GM18508 (cell line): ENCODE measurements around the gene RIF1.

Experiments
- ATAC-seq: cut with Tn5 transposase; IDR thresholded peaks from one replicate; pipeline ENCODE4 v1.9.1; 2021; ENCODE audit warnings: moderate number of reproducible peaks; ENCODE audit not compliant: insufficient read depth, unreplicated experiment

RIF1 gene

GRCh38 chr2:151508519-151508918 lies 98.8 kb downstream of the RIF1 start:
- ATAC-seq: no peak

DNA sequence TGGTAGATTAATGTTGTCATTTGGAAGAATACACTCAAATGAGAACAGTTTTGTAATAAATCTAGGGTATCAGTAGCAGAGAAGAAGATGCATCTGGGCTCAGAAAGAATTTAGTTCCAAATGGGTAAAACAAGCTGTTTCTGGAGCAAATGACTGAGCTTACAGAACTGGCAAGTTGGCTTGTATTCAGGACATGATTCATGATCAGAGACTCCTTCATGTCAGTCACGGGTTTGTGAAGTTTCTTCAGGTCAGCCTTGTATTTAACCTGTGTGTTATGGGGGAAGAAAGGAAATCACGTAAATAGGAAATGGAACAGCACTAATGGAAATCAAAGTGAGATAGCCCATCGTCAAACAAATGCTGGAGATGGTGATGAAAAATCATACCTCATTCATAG lies 109.1 kb downstream of the RIF1 start:
- ATAC-seq: no peak

DNA sequence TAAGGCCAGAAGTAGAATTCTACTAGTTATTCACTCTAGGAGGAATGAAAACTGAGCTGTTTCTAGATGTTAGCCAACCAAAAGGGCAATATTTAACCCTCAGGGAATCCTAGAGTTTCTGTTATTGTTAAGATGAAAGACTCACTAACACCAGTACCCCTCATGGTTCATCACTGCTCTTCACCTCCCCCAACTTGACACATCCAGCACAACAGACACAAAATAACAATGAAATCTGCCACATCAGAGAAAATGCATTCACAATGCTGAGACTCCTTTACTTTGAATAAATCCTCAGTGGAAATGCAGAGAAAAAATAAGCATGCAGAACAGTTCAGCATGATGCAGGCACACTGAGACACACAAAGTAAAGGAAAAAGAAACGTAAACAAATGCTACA lies 111.3 kb downstream of the RIF1 start:
- no peak for ATAC-seq

- ATAC-seq: no peak
These were observed 112.9 kb downstream of the RIF1 start for GRCh38 chr2:151522556-151522955.

- ATAC-seq: no peak
These were observed 114.1 kb downstream of the RIF1 start for GRCh38 chr2:151523850-151524249.

DNA sequence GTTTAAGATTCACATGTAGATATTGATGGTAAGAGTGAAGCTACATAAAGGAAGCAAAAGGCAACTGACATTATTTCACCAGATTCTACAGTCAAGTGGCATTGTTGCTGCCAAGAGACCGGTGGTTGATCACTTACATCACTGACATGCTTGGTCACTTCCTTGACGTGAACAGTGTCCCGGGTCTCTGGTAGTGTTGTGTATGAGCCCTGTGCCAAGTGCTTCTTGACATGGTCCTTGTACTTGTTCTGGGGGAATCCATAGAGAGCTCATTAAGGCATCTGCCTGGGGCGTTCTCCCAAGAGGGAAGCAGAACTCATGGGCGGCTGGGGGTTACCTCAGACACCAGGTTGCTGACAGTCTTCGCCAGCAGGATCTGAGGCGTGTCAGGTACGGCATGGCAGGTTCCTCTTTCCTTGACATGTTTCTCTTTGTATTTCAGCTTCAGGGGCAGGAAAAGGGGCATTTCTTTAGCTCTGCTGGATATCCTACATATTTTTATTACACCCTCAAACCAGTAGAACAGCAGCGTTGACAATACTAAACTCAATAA lies 116.2 kb downstream of the RIF1 start:
- ATAC-seq: no peak

- ATAC-seq: no peak
These were observed 116.9 kb downstream of the RIF1 start for GRCh38 chr2:151526572-151527090.
